Heart right ventricle (tissue), 16 donors: ENCODE data around the gene VGLL1. TPM values are rescaled to one million over a fixed set of nuclear protein-coding genes. Genes with fewer than 3 reads are reported as not detected.

Experiments
- ATAC-seq, 8 donors: fragments of 200-7000 bp; cut with Tn5 transposase; one replicate each; pipeline ENCODE4 v1.9.1; 2020; ENCODE audit warnings: mild to moderate bottlenecking in 8 of 8, moderate library complexity in 8 of 8, moderate number of reproducible peaks in 1 of 8
- DNase-seq, 2 donors: peaks; one replicate each; pipeline ENCODE4 v3.0.0-alpha.2; 2020
- H3K27ac ChIP-seq, 10 donors: fragments of 200-600 bp; sonication (generic) in 2 of 10; one replicate each; pipeline versions ENCODE4 v1.5.0 to v1.8.0; 2020 to 2022; ENCODE audit warnings: mild to moderate bottlenecking in 3 of 10
- H3K27me3 ChIP-seq, 7 donors: fragments of 200-600 bp; one replicate each; pipeline ENCODE4 v1.8.0; 2021 to 2022; ENCODE audit warnings: mild to moderate bottlenecking in 2 of 7
- H3K36me3 ChIP-seq, 9 donors: fragments of 200-600 bp; sonication (generic) in 1 of 9; one replicate each; pipeline versions ENCODE4 v1.5.0 to v1.8.0; 2020 to 2022; ENCODE audit warnings: mild to moderate bottlenecking in 2 of 9
- H3K4me1 ChIP-seq, 9 donors: fragments of 200-600 bp; sonication (generic) in 1 of 9; one replicate each; pipeline versions ENCODE4 v1.5.0 to v1.8.0; 2020 to 2022; ENCODE audit warnings: mild to moderate bottlenecking in 4 of 9
- H3K4me3 ChIP-seq, 10 donors: fragments of 200-600 bp; sonication (generic) in 2 of 10; one replicate each; pipeline versions ENCODE4 v1.5.0 to v1.8.0; 2020 to 2022; ENCODE audit warnings: mild to moderate bottlenecking in 7 of 10, moderate library complexity in 2 of 10
- H3K9me3 ChIP-seq, 11 donors: fragments of 200-600 bp in 10 of 11; sonication (generic) in 2 of 11; one replicate each; pipeline versions ENCODE4 v1.5.0 to v1.8.0; 2013 to 2022; ENCODE audit warnings: mild to moderate bottlenecking in 2 of 11, control low read depth in 1 of 11, moderate library complexity in 1 of 11
- WGBS, 2 donors: extraction: QIAGEN DNeasy Blood & Tissue Kit; methylation state at CpG; one replicate each; pipeline ENCODE4 v1.1.7; 2013; ENCODE audit warnings: inconsistent platforms in 1 of 2; 5-methylcytosine and 5-hydroxymethylcytosine counted together
- intact Hi-C, 10 donors: fragments of 100-400 bp; cut with DNase I; formaldehyde crosslinking; loops; one replicate each; pipeline versions ENCODE4 v1.11.1 to v1.14.2; 2022
- microRNA-seq, 2 donors: library from miRNA; unstranded; fragments of <30 nt; microRNA quantifications; one replicate each; pipeline ENCODE4 v1.2.0, GENCODE V29; 2021
- polyA plus RNA-seq, 2 donors: library from polyadenylated mRNA; stranded (reverse); fragments of 200-250 nt; gene quantifications; one replicate each; pipeline ENCODE4 v1.2.3, GENCODE V29; 2013
- total RNA-seq, 10 donors: library from RNA; stranded (reverse); fragmentation: NEBNext Ultra II Directional in 3 of 10; extraction: Animal tissue kit (Norgen Biotek cat#: 25700) in 3 of 10; gene quantifications; one replicate each; pipeline versions ENCODE4 v1.2.1 to v1.2.4, GENCODE V29; 2021 to 2023
- TF ChIP-seq, protein P1 (sequence below), 9 donors: fragments of 200-600 bp; sonication (generic) in 2 of 9; IDR thresholded peaks; one replicate each; pipeline versions ENCODE4 v1.5.0 to v1.8.0; 2021 to 2022; ENCODE audit warnings: antibody characterized with exemption in 9 of 9, mild to moderate bottlenecking in 5 of 9, moderate library complexity in 1 of 9
- donor health status: Arrhythmogenic right ventricular cardiomyopathy.
- donor health status: ischemic (EF 13 %, LVEDD 7.1; RV severe dilation, severe dysfunction).
- donor health status: healthy with polysubstance abuse.
- donor health status: DM: no; HTN: yes; CAD: no.
- donor health status: DM: no; HTN: no; CAD: no.
- donor health status: ischemic (EF 25% LVEDD 6.9; RV normal size, moderate dysfunction).
- donor health status: ischemic (EF 25% LVEDD 5.7; RV mildly dilated, moderate dysfunction).
- donor health status: healthy.
- donor health status: DM: yes; HTN: yes; CAD: no.
- donor health status: Ischemic cardiomyopathy.
- donor health status: ischemic (EF 35%, LVEDD 5.7; RV mildly dilated, moderate dysfunction).
- donor health status: nonischemic (EF 11% LVEDD 7.7; RV severe dilation, severe dysfunction).
- donor health status: DM: yes; HTN: yes; CAD: no.
- donor health status: PGD.
- donor health status: ischemic (EF 29% LVEDD 5.4; RV normal size, mild dysfunction).
- donor health status: nonischemic (EF 23%, LVEDD 6.1; RV moderate dilation, normal function).

VGLL1 gene
- total and polyA plus RNA-seq, 12 donors = not detected

- no peak for ATAC-seq
- TF ChIP-seq, protein P1, sequence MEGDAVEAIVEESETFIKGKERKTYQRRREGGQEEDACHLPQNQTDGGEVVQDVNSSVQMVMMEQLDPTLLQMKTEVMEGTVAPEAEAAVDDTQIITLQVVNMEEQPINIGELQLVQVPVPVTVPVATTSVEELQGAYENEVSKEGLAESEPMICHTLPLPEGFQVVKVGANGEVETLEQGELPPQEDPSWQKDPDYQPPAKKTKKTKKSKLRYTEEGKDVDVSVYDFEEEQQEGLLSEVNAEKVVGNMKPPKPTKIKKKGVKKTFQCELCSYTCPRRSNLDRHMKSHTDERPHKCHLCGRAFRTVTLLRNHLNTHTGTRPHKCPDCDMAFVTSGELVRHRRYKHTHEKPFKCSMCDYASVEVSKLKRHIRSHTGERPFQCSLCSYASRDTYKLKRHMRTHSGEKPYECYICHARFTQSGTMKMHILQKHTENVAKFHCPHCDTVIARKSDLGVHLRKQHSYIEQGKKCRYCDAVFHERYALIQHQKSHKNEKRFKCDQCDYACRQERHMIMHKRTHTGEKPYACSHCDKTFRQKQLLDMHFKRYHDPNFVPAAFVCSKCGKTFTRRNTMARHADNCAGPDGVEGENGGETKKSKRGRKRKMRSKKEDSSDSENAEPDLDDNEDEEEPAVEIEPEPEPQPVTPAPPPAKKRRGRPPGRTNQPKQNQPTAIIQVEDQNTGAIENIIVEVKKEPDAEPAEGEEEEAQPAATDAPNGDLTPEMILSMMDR (IDR thresholded peaks at IDR 0.05) = no peak
- H3K9me3 ChIP-seq = no peaks in the 10 kb centered on the region
Observed at GRCh38 chrX:136597954-136598353, 65.9 kb downstream of the VGLL1 start.

DNA sequence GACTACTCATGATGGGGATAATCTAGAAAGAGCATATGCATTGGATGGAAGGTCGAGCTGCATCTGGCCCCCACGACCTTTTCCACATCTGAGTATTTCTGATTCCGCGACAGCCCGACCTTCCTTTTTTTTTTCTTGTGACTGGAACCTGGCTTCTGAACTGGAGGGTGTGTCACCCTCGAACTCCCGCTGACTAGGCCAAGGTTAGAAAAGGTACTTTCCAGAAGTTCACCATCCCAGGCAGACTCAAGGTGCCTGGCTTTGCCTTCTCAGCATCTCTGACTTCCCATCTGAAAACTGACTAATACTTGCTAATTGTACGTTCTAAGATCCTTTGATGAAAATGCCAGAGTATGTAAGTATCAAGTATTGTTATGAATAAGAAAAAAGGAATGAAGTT is 66.6 kb downstream of the VGLL1 start:
- 71 to 79% methylated on average over 8 of the region's 8 CpGs for WGBS, 2 donors

More at GRCh38 chrX:136597954-136598353, 65.9 kb downstream of the VGLL1 start:
- no peak overlapping the region for H3K4me3 ChIP-seq
- H3K4me1 ChIP-seq = no peaks in the 10 kb centered on the region
- intact Hi-C loops = no loop called here
- H3K27me3 ChIP-seq = peaks cover 0 to 22% (median 0%) of the 10 kb centered on the region in 7 donors
- H3K27ac ChIP-seq = no peak overlapping the region
- no peaks in the 10 kb centered on the region for H3K36me3 ChIP-seq
- DNase-seq = no peak

DNA sequence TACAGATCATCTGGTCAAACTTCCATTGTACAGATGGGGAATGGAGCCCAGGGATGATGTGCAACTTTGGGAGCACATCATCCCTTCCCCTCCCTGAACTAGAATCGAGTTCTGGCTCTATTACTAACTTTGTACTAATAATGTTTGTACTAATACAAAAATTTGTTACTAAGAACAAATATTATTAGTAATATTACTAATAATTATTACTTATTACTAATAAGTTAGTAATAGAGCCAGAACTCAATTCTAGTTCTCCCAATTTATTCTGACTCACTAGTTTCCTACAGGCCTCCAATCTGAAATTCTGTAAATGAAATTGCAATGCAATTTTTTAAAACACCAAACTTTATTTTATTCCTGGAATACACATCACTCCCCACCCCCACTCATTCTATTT is 68.0 kb downstream of the VGLL1 start:
- Histone ChIP-seq H3K9me3 (no peaks in the 10 kb centered on the region), H3K27ac (no peak overlapping the region), H3K27me3 (peaks cover 0 to 22% (median 0%) of the 10 kb centered on the region in 7 donors), H3K4me3 (no peak overlapping the region), H3K36me3 (no peaks in the 10 kb centered on the region), H3K4me1 (no peaks in the 10 kb centered on the region)
- DNase-seq (no peak), ATAC-seq (no peak)
- TF ChIP-seq, protein P1 (IDR thresholded peaks at IDR 0.05) = no peak
- intact Hi-C loops = loop anchor here in 1 of 10 donors (10.0 kb wide), 1 partner anchor 95 kb away; no protein-coding TSS in a partner anchor
- WGBS, 2 donors = 75 to 84% methylated on average over 1 of the region's 1 CpG

More for the DNA sequence above, 66.6 kb downstream of the VGLL1 start:
- H3K27me3 ChIP-seq = peaks cover 0 to 22% (median 0%) of the 10 kb centered on the region in 7 donors
- intact Hi-C loops = no loop called here
- H3K9me3 ChIP-seq = no peaks in the 10 kb centered on the region
- TF ChIP-seq, protein P1 (IDR thresholded peaks at IDR 0.05) = no peak
- no peak overlapping the region for H3K27ac ChIP-seq
- no peaks in the 10 kb centered on the region for H3K4me1 ChIP-seq
- no peak for ATAC-seq
- DNase-seq = no peak
- no peaks in the 10 kb centered on the region for H3K36me3 ChIP-seq
- H3K4me3 ChIP-seq = no peak overlapping the region

Small RNA genes within 50 kb of the gene (microRNA-seq; reads per million reads assigned to microRNA genes)
- 0 reads per million in 2 donors for gene MIR934

Other genes with a start within 250 kb of the VGLL1 start
- under 1 TPM in 2 of 10 donors, not detected in 8; 0.02 to 0.09 TPM for gene ADGRG4, start 231.3 kb upstream of the VGLL1 start, total RNA-seq
- gene ADGRG4, start 231.3 kb upstream of the VGLL1 start, polyA plus RNA-seq = not detected
- not detected for gene BRS3, start 44.3 kb upstream of the VGLL1 start, total RNA-seq
- gene BRS3, start 44.3 kb upstream of the VGLL1 start, polyA plus RNA-seq = not detected
- 10 to 100 TPM; 55.0 to 77.8 (median 62.9) TPM for gene HTATSF1, start 34.6 kb upstream of the VGLL1 start, total RNA-seq
- 10 to 100 TPM; 36.7 to 45.6 TPM for gene HTATSF1, start 34.6 kb upstream of the VGLL1 start, polyA plus RNA-seq
- gene CD40LG, start 115.9 kb downstream of the VGLL1 start, total RNA-seq = under 1 TPM in 4 of 10 donors, not detected in 6; 0.21 to 0.67 (median 0.28) TPM
- gene CD40LG, start 115.9 kb downstream of the VGLL1 start, polyA plus RNA-seq = under 1 TPM in 1 of 2 donors, not detected in 1; 0.06 TPM
- gene ARHGEF6, start 248.7 kb downstream of the VGLL1 start, total RNA-seq = 10 to 100 TPM; 39.5 to 88.0 (median 52.2) TPM
- gene ARHGEF6, start 248.7 kb downstream of the VGLL1 start, polyA plus RNA-seq = 10 to 100 TPM; 15.3 to 16.5 TPM